Activated B cell treated with CpG ODN at 0.5 μM for 24 hours (primary cell): ENCODE results near the gene FGF12. TPM values are rescaled to one million over a fixed set of nuclear protein-coding genes. Genes with fewer than 3 reads are reported as not detected.

Experiments used
- ATAC-seq: fragments of 200-7000 bp; cut with Tn5 transposase; one replicate; pipeline ENCODE4 v1.10.0; 2021; ENCODE audit warnings: low read depth, mild to moderate bottlenecking, moderate library complexity
- CTCF ChIA-PET: fragments of 350-600 bp; sonication (Branson Sonifier 250); formaldehyde crosslinking; loops from one replicate; lab custom pipeline; 2021; ENCODE audit warnings: antibody characterized with exemption; lab: Charles Lee
- POLR2A ChIA-PET: fragments of 350-600 bp; sonication (Branson Sonifier 250); formaldehyde crosslinking; loops from one replicate; lab custom pipeline; 2021; ENCODE audit warnings: antibody characterized with exemption; lab: Charles Lee
- DNase-seq: peaks from one replicate; pipeline ENCODE4 v3.0.0; 2022
- H3K27ac Mint-ChIP-seq: one replicate; pipeline ENCODE4 v1.8.0; 2020; ENCODE audit warnings: mixed read lengths
- H3K27me3 Mint-ChIP-seq: one replicate; pipeline ENCODE4 v1.8.0; 2021; ENCODE audit warnings: mixed read lengths
- H3K36me3 Mint-ChIP-seq: one replicate; pipeline ENCODE4 v1.8.0; 2021; ENCODE audit warnings: low read depth, mixed read lengths
- H3K4me1 Mint-ChIP-seq: one replicate; pipeline ENCODE4 v1.8.0; 2021; ENCODE audit warnings: mixed read lengths
- H3K4me3 Mint-ChIP-seq: one replicate; pipeline ENCODE4 v1.8.0; 2020; ENCODE audit warnings: mild to moderate bottlenecking, mixed read lengths
- H3K9me3 Mint-ChIP-seq: one replicate; pipeline ENCODE4 v1.8.0; 2020; ENCODE audit warnings: mixed read lengths
- intact Hi-C: fragments of 100-400 bp; cut with micrococcal nuclease; formaldehyde crosslinking; loops from one replicate; pipeline ENCODE4 v1.15.1; 2024
- total RNA-seq: library from RNA; stranded (reverse); gene quantifications from 2 replicates; pipeline ENCODE4 v1.2.3, GENCODE V29; 2022
- TF ChIP-seq, protein P1 (sequence below): fragments of 200-600 bp; IDR thresholded peaks from one replicate; pipeline ENCODE4 v1.8.0; 2022; ENCODE audit warnings: antibody characterized with exemption, mild to moderate bottlenecking

Gene FGF12
- total RNA-seq, 1 donor from 2014 or later, result not detected

DNA sequence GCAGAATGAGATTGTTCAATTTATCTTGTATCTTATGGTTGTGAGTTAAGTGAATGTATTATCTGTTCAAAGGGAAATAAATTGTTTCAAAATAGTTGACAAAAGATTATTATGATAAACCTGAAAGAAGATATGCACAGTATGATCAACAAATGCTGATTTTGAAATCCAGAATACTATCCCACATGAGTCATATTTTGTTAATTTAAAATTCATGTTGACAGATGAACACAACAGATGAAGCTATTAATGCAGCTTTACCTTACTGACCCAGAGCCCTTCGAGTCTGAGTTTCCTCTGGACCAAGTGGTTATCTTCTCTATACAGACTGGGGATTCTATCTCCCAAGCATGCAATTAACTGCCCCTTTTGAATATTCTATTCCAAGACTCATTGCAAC lies 482.8 kb downstream of the FGF12 start:
- Mint-ChIP-seq H3K27ac (no peak overlapping the region), H3K4me1 (no peaks in the 10 kb centered on the region), H3K9me3 (no peaks in the 10 kb centered on the region), H3K4me3 (no peak overlapping the region), H3K27me3 (no peaks in the 10 kb centered on the region), H3K36me3 (no peaks in the 10 kb centered on the region)
- ChIA-PET CTCF (interaction anchor here (0.6 kb wide), 1 partner anchor 12 kb away, joined by 3 read pairs; no protein-coding TSS in a partner anchor), POLR2A (no interaction called here)
- DNase-seq, result no peak
- TF ChIP-seq, protein P1, sequence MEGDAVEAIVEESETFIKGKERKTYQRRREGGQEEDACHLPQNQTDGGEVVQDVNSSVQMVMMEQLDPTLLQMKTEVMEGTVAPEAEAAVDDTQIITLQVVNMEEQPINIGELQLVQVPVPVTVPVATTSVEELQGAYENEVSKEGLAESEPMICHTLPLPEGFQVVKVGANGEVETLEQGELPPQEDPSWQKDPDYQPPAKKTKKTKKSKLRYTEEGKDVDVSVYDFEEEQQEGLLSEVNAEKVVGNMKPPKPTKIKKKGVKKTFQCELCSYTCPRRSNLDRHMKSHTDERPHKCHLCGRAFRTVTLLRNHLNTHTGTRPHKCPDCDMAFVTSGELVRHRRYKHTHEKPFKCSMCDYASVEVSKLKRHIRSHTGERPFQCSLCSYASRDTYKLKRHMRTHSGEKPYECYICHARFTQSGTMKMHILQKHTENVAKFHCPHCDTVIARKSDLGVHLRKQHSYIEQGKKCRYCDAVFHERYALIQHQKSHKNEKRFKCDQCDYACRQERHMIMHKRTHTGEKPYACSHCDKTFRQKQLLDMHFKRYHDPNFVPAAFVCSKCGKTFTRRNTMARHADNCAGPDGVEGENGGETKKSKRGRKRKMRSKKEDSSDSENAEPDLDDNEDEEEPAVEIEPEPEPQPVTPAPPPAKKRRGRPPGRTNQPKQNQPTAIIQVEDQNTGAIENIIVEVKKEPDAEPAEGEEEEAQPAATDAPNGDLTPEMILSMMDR, result no peak
- no peak for ATAC-seq
- intact Hi-C loops, result no loop called here

DNA sequence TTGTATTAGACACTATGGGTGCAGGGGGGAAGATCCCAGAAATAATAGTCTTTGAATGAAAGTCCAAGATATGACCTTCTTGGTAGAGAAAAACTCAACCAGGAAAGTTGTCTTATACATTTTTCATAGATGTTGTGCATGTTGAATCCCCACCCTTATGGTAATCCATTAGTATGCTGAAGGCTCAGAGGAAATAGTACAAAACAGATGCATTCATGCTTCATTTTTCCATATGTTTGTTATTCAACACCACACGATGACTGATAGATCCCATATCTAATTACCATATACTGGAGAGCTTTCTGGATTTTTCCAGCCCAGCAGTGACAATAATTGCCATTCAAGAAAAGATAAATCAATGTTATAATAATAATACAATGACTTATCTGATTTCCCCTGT lies 487.4 kb downstream of the FGF12 start:
- CTCF ChIA-PET, result no interaction called here
- Mint-ChIP-seq H3K4me3 (no peak overlapping the region), H3K27me3 (no peaks in the 10 kb centered on the region), H3K9me3 (no peaks in the 10 kb centered on the region), H3K36me3 (no peaks in the 10 kb centered on the region), H3K4me1 (no peaks in the 10 kb centered on the region), H3K27ac (no peak overlapping the region)
- DNase-seq, result no peak
- ATAC-seq, result no peak
- intact Hi-C loops, result no loop called here
- POLR2A ChIA-PET, result no interaction called here
- TF ChIP-seq, protein P1, result no peak

DNA sequence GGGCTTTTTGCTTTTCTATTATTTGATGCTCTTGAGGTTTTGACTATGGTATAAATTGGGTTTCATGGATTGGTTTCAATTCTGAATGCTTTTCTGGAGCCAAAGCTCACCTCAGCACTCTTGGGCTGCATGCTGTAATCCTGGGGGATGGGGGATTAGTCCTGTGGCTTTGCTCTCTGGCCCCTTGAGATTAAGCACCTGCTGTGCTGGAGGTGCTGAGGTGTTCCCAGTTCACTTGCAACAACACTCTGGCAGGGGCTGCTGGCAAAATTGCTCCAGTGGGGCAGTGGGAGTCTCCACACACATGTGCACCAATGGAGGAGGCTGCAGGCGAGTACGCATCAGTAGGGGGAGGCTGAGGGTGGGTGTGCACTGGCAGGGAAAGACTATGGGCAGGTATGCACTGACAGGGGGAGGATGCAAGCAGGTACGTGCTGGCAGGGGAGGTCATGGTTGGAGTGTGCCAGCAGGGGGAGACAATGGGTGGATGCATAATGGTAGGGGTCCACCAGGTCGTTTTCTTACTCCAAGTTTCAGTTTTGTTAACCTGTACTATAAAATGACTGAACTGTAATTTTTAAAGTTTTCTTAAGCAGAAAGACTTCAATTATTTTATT lies 489.2 kb downstream of the FGF12 start:
- intact Hi-C loops, result no loop called here
- DNase-seq (no peak), ATAC-seq (no peak)
- H3K27ac Mint-ChIP-seq, result no peak overlapping the region
- no peaks in the 10 kb centered on the region for H3K36me3 Mint-ChIP-seq
- CTCF ChIA-PET, result no interaction called here
- TF ChIP-seq, protein P1, result no peak
- H3K4me1 Mint-ChIP-seq, result no peaks in the 10 kb centered on the region
- POLR2A ChIA-PET, result no interaction called here
- H3K9me3 Mint-ChIP-seq, result peaks cover 3% of the 10 kb centered on the region
- H3K27me3 Mint-ChIP-seq, result no peaks in the 10 kb centered on the region
- H3K4me3 Mint-ChIP-seq, result no peak overlapping the region

DNA sequence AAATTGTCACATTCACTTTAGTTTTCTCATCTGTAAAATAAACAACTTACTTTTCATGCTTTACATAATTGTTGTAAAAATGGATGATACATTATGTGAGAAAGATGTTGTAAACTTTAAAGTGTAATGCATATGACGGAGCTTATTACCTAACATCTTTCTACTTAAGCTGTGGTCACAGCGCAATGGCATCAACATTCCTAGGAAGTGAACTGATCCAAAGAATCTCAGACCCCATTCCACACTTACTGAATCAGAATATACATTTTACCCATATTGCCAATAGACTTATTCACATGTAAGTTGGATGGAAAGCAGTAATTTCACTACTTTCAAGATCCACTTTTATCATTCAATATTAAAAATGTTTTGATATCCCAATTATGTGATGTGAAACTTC lies 497.5 kb downstream of the FGF12 start:
- CTCF ChIA-PET, result no interaction called here
- POLR2A ChIA-PET, result no interaction called here

DNA sequence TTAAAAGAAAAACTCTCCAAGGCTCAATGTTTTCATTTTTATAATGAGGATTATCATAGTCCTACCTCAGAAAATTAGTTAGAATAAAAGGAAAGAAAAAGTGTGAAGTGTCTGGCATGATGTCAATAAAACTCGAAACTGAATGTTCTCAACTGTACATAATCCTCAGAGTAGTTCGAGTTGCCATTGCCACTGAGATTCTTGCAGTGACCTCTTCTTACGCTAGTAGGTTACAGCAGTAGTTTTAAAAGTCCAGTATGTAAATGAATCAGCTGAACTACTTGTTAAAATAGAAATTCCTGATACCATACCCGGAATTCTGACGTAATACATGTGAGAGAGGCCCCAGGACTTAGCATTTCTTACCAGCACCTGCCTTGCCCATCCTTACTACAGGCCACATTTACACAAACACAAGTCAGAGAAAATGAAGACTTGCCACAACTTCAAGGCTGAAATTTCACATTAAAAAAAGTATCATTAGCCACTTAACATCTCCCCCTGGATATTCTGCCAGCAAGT lies 502.6 kb downstream of the FGF12 start:
- H3K9me3 Mint-ChIP-seq, result no peaks in the 10 kb centered on the region
- no peaks in the 10 kb centered on the region for H3K27me3 Mint-ChIP-seq
- TF ChIP-seq, protein P1, result no peak
- no peaks in the 10 kb centered on the region for H3K4me1 Mint-ChIP-seq
- DNase-seq (no peak), ATAC-seq (no peak)
- ChIA-PET CTCF (no interaction called here), POLR2A (no interaction called here)
- H3K36me3 Mint-ChIP-seq, result no peaks in the 10 kb centered on the region
- no peak overlapping the region for H3K4me3 Mint-ChIP-seq
- no peak overlapping the region for H3K27ac Mint-ChIP-seq
- intact Hi-C loops, result no loop called here

More for the DNA sequence above, 497.5 kb downstream of the FGF12 start:
- peaks cover 3% of the 10 kb centered on the region for H3K9me3 Mint-ChIP-seq
- no peaks in the 10 kb centered on the region for H3K36me3 Mint-ChIP-seq
- no peaks in the 10 kb centered on the region for H3K4me1 Mint-ChIP-seq
- H3K27ac Mint-ChIP-seq, result no peak overlapping the region
- DNase-seq (no peak), ATAC-seq (no peak)
- intact Hi-C loops, result no loop called here
- TF ChIP-seq, protein P1, result no peak
- H3K27me3 Mint-ChIP-seq, result no peaks in the 10 kb centered on the region
- no peak overlapping the region for H3K4me3 Mint-ChIP-seq
